ENCODE results near the gene AGAP9.
A peak's percentile ranks its signal among the peaks of the same experiment; 100 is the strongest.
"Not testable (repeated sequence)": the region's sequence is repeated elsewhere in the genome, so short reads cannot be mapped to it uniquely, and the experiment has no call there.

The AGAP9 gene

DNA sequence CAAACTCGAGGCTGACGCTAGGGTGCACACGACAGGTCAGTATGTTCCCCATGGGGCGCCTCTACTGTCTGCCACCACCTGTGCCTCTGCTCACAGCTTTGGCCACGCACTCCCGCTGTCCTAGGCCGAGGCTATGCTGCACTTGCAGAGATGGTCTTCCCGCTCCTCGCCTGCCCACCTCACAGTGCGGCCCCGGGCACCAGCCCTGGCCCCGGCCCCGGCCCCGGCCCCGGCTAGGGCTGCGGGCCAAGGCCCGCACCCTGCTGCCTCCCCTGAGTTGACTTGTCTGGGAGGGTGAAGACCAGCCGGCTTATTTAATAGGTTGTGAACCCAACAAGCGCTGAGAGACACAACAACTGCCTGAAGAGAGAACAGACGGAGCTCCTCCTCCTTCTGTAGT, at the start of gene AGAP9:
Gene AGAP9 (minus strand): TSS at position 164 of the 400 bp plus-strand sequence. CDS start 112 bp downstream, at position 52.
- DNase-seq (ENCODE audit: low read depth in 1 of 2, low spot score in 1 of 2); in situ Hi-C loops (cut with HindIII; ENCODE audit: low pct_unique_long_range_greater_than_20kb, low sequenced_read_pairs): not testable (repeated sequence)

DNA sequence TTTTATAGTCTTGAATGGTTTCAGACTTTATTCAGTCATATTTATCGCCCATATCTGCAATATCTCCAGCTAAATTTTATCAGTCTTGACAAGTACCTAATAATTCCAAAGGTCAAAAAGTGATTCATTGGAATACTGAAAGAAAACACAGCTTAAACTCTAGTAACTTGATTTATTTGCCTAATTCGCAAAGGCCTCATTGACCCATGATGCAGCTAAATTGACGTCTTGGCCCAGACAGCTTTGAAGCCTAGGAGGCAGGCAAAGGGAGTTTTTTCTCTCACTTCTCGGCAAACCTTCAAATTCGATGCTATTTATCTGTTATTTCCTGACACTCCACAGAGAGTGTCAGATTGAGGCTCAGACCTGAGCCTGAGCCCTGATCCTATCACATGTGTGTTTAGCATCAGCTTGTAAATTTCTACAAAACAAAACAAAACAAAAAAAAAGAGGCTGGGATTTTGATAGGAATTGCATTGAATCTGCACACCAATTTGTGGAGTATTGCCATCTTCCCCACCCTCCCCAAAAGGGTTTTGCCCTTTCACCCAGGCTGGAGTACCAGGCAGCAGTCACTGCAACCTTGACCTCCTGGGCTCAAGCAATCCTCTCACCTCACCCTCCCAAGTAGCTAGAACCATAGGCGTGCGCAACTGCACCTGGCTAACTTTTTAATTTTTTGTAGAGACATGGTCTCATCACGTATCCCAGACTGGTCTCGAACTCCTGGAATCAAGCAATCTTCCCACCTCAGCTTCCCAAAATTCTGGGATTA, 47.9 kb upstream of the AGAP9 start:
- in situ Hi-C loops (cut with HindIII; ENCODE audit: low pct_unique_long_range_greater_than_20kb, low sequenced_read_pairs); DNase-seq (ENCODE audit: low read depth in 1 of 2, low spot score in 1 of 2): not testable (repeated sequence)

DNA sequence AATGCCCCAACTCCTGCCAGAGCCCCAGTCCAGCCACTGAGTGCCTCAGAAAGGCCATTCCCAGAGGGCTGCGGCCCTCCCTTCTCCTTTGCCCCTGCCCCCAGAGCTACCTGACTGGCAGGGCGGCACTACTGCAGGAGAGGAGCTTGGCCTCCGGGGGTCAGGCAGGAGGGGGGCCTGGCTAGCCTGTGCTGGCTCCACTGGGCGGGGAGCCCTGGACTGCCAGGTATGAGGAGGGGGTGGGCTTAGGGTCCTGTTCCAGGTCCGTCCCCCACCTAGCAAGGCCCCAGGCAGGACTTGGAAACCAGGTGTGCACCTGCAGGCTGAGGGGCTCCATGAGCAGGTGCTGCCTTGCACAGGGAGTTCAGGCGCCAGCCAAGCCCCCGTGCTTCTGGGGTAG, 43.3 kb upstream of the AGAP9 start:
- in situ Hi-C loops (cut with HindIII; ENCODE audit: low pct_unique_long_range_greater_than_20kb, low sequenced_read_pairs); DNase-seq (ENCODE audit: low read depth in 1 of 2, low spot score in 1 of 2): not testable (repeated sequence)

DNA sequence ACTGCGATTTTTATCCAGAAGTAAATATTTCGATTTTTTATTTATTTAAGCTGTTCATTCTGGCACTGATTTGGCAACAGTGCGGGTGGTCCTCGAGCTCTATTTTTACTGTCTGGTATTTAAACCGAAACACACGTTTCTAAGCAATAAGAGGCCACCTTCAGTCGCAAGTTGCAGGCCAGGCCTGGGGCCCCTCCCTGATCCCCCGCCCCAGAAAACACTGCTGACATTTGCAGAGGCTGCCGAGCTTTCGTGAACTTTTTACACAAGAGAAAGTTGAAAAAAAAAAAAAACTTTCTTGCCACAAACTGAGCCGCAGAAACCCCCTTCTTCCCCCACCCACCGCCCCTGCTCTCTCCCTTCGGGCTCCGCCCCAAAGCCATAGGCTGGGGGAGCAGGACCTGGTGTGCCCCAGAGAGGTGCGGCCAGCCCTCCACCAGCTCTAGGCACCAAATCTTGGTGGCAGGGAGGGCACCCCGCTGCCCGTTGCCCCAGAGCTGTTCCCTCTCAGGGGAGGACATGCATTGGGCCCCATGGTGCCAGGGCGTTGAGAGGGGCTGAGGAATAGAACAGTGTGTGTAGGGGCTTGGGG, 42.8 kb upstream of the AGAP9 start:
- DNase-seq (ENCODE audit: low read depth in 1 of 2, low spot score in 1 of 2); in situ Hi-C loops (cut with HindIII; ENCODE audit: low pct_unique_long_range_greater_than_20kb, low sequenced_read_pairs): not testable (repeated sequence)

DNA sequence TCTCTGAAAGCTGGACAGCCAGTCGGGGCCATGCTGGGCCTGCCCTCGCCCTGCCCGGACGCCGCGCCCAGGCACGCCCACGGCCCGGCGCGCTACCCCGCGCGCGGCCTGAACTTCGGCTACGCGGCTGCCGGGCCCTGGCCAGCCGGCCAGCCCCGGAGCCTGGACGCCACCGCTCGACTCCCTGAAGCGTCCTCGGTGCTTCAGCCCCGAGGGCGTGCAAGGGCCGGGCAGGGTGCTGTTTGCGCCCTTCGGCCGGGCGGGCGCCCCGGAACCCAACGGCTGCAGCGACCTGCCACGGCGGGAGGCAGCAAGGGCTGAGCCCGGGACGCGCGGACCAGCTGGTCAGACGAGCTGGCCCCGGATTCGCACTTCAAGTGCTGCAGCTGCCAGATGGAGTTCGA, 42.1 kb upstream of the AGAP9 start:
- DNase-seq (ENCODE audit: low read depth in 1 of 2, low spot score in 1 of 2); in situ Hi-C loops (cut with HindIII; ENCODE audit: low pct_unique_long_range_greater_than_20kb, low sequenced_read_pairs): not testable (repeated sequence)

DNA sequence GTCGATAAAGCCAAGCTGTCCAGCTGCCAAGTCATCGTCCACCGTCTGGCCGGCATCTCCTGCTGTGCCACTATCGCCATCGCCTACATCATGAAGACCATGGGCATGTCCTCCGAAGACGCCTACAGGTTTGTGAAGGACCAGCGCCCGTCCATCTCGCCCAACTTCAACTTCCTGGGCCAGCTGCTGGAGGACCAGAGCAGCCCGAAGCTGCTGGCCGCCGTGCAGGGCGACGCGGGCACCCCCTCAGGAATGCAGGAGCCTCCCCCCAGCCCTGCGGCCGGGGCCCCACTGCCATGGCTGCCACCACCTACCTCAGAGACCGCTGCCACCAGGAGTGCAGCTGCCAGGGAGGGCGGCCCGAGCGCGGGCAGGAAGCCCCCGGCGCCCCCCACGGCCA, 41.5 kb upstream of the AGAP9 start:
- DNase-seq (ENCODE audit: low read depth in 1 of 2, low spot score in 1 of 2); in situ Hi-C loops (cut with HindIII; ENCODE audit: low pct_unique_long_range_greater_than_20kb, low sequenced_read_pairs): not testable (repeated sequence)

DNA sequence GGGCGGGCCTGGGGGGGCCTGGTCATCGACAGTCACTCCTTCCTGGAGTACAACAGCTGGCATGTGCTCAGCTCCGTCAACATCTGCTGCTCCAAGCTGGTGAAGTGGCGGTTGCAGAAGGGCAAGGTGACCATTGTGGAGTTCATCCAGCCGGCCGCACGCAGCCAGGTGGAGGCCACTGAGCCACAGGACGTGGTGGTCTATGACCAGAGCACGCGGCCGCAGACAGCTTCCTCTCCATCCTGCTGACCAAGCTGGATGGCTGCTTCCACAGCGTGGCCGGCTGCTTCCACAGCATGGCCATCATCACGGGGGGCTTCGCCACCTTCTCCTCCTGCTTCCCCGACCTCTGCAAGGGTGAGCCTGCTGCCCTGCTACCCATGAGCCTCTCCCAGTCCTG, 40.9 kb upstream of the AGAP9 start:
- in situ Hi-C loops (cut with HindIII; ENCODE audit: low pct_unique_long_range_greater_than_20kb, low sequenced_read_pairs): not testable (repeated sequence)

DNA sequence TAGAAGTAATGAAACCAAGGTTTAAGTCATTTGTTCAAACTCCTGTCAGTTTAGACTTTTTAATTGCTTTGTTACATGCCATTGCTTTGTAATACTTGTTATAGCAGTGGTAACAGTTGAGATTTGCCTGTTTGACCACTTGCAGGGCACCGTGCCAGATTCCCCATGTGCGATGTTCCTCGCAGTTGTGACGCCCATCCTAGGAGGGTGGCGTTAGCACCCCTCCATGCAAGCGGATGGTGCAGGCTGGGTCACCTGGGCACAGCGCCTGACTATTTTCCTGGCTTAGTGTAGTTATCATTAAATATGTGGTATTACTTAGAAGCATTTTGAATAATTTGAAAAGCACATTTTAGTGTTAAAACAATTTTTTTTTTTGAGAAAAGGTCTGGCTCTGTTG, 37.0 kb upstream of the AGAP9 start:
- in situ Hi-C loops (cut with HindIII; ENCODE audit: low pct_unique_long_range_greater_than_20kb, low sequenced_read_pairs): not testable (repeated sequence)

More for the DNA sequence above, 40.9 kb upstream of the AGAP9 start:
- not testable (repeated sequence) for DNase-seq (ENCODE audit: low read depth in 1 of 2, low spot score in 1 of 2)

DNA sequence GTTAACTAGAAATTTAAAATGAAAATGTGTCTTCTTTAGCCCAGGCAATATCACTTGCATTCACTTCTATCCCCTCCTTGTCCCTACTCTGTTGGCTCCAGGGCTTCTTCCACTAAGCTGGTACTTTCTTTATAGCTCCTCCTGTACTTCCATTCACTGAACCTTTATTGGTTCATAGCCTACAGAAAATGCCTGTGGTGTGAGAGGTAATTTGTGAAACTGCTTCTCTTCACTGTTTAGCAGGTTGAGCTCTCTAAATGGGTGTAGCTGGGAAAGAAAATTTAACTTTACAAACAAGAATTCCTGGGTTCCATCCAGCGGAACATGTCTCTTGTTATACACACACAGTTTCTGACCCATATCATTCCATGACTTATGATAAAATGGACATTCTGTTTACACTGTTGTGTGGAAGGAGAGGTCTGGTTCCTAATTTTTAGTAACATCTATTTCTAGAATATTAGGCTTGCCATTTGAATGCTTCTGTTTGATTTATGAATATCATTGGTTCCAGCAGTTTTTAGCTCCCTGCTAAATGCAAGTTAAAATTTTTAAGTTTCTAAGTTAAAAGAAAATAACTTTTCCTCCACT, 36.4 kb upstream of the AGAP9 start:
- DNase-seq (ENCODE audit: low read depth in 1 of 2, low spot score in 1 of 2); in situ Hi-C loops (cut with HindIII; ENCODE audit: low pct_unique_long_range_greater_than_20kb, low sequenced_read_pairs): not testable (repeated sequence)

More for the DNA sequence above, 37.0 kb upstream of the AGAP9 start:
- DNase-seq (ENCODE audit: low read depth in 1 of 2, low spot score in 1 of 2): not testable (repeated sequence)

DNA sequence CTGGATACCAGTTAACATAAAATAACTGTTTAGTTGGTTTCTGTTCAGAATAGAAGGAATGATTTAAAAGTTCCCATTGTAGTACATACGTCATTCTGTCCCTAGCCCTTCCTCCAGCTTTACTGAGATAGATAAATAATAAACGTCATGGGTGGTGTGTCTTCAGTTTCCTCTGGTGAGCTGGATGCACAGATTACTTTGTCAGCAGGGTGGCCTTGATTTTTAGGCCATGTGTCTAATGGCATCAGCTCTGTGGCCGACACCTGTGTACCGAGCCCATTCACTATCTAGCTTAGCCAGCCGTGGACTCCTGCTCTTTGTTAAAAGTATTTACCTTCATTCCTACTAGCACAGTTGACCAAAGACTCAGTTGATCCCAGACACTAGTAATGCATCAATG, 34.7 kb upstream of the AGAP9 start:
- DNase-seq (ENCODE audit: low read depth in 1 of 2, low spot score in 1 of 2); in situ Hi-C loops (cut with HindIII; ENCODE audit: low pct_unique_long_range_greater_than_20kb, low sequenced_read_pairs): not testable (repeated sequence)

DNA sequence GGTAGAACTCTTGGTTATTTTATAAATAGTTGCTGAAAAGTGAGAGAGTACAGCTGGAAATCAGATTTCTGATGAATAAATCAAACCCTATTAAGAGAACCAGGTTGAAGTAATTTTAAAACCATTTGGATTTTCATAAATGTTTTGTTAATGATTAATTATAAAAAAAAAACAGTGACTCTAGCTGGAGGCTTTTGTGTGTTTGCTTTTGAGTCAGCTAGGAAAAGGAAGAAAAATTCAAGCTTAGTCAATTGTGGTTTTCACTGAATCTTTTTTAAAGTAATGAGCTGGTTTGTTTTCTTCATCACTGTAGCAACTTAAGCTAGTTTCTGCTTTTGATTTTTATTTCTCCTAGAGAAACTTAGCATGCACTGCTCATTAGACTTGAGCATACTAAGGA, 34.2 kb upstream of the AGAP9 start:
- DNase-seq (ENCODE audit: low read depth in 1 of 2, low spot score in 1 of 2); in situ Hi-C loops (cut with HindIII; ENCODE audit: low pct_unique_long_range_greater_than_20kb, low sequenced_read_pairs): not testable (repeated sequence)

DNA sequence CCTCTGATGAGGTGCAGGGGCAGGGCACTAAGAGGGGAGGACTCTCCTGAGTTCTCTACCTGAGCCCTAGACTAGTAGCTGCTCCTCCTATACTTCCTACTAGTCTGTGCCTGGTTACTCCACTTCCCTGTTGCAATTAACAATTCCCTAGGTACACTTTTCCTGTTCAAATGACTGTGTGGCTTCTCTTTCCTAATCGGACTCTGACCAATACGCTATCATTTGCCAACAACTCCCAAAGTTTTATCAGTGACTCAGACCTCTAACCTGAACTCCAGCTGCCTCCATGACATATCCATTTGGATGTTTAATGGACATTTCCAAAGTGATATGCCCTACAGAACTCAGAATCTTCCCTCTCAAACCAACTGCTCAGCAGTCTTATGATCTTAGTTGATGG, 31.9 kb upstream of the AGAP9 start:
- in situ Hi-C loops (cut with HindIII; ENCODE audit: low pct_unique_long_range_greater_than_20kb, low sequenced_read_pairs); DNase-seq (ENCODE audit: low read depth in 1 of 2, low spot score in 1 of 2): not testable (repeated sequence)

DNA sequence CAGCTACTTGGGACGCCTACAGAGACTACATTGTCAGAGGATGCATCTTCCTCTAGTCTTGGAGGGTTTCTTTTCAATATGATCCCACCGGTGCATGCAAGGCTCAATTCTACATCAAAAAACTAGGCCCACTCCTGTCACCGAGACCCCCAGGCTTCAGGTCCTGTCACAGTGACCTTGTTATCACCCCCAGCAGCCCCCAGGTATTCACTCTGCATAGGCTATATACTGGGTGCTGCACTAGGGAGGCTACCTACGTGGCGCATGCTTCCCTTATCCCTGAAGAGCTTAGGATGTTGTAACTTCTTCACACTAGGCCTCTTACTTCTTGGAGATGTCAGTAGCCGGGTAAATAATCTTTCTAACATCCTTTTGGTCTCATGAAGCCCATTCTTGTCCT, 31.1 kb upstream of the AGAP9 start:
- in situ Hi-C loops (cut with HindIII; ENCODE audit: low pct_unique_long_range_greater_than_20kb, low sequenced_read_pairs); DNase-seq (ENCODE audit: low read depth in 1 of 2, low spot score in 1 of 2): not testable (repeated sequence)

DNA sequence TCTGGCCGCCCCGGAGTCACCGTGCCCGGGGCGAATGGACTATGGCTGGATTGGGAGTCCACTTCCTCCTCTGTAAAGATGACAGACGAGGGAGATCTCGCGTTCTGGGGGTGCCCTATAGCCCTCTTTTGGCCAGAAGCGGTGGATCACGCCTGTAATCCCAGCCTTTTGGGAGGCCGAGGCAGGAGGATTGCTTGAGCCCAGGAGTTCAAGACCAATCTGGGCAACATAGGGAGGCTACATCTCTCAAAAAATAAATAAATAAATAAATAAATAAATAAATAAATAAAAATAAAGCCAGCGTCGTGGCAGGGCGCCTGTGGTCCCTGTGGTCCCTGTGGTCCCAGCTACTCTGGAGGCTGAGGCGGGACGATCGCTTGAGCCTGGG, 30.4 kb upstream of the AGAP9 start:
- in situ Hi-C loops (cut with HindIII; ENCODE audit: low pct_unique_long_range_greater_than_20kb, low sequenced_read_pairs): not testable (repeated sequence)
- DNase-seq (ENCODE audit: low read depth in 1 of 2, low spot score in 1 of 2): peak in 1 of 2 experiments; percentile 28

DNA sequence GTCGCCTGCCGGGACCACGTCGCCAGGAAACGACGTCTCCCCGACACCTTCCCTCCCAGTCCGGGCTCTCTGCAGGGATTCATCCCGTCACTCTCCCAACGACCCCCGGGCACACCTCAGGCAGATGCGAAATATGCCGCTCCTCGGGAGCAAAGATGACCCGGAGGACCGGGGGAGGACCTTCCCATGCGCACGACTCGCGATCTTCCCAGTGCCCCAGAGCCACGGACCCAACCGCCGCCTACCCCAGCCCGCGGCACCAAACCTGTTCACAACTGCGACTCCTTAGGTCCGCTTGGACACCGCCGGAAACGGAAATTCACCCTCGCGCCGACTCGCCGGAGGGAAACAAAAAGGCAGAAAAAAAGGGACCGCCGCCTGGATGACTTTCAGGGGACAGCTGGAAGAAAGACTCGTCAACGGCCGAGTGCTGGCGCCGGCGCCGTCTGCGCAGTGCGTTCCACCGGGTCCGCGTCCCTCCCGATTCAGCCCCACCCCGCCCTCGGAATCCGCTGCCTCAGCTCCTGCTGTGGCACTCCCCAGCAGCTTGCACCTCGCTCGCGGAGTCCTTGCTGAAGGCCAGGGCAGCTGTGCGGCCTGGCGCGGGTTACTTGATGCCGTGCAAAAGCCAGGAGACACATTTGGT, 29.9 kb upstream of the AGAP9 start:
- in situ Hi-C loops (cut with HindIII; ENCODE audit: low pct_unique_long_range_greater_than_20kb, low sequenced_read_pairs): not testable (repeated sequence)
- DNase-seq (ENCODE audit: low read depth in 1 of 2, low spot score in 1 of 2): peak; percentile 34 to 97

DNA sequence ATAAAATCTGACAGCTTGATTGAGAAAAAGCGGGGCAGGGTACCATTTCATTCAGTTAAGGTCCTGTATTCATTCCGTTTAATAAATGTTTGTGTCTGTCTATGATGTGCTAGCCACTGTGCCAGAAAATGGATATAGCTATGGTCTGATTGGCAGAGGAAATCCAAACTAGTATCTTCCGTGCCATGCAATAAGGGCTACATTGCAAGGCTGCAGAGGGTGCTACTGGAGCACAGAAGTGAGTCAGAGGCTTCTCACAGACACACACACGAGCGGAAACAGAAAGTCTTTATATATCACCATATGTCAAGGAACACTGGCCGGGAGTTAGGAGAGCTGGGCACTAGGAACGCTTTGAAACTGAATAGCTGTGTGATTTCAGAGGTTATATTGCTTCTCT, 29.3 kb upstream of the AGAP9 start:
- in situ Hi-C loops (cut with HindIII; ENCODE audit: low pct_unique_long_range_greater_than_20kb, low sequenced_read_pairs): not testable (repeated sequence)

DNA sequence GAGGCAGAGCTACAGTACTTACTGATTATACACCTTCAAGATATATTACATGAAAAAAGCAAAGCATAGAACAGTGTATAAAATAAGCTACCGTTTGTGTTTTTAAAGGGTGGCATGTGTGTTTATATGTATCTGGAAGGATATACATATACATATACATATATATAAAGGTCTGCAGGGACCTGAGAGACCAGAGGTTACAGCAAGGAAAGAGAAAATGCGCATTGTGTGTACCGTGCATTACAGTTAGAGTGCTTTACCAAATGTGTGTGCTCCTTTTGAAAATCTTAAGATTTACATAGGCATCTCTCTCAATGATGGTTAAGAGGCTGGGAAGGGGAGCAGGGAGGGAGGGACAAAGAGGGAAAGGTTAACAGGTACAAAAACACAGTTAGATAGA, 23.8 kb upstream of the AGAP9 start:
- DNase-seq (ENCODE audit: low read depth in 1 of 2, low spot score in 1 of 2); in situ Hi-C loops (cut with HindIII; ENCODE audit: low pct_unique_long_range_greater_than_20kb, low sequenced_read_pairs): not testable (repeated sequence)

More for the DNA sequence above, 29.3 kb upstream of the AGAP9 start:
- peak in 1 of 2 experiments; percentile 82 for DNase-seq (ENCODE audit: low read depth in 1 of 2, low spot score in 1 of 2)

DNA sequence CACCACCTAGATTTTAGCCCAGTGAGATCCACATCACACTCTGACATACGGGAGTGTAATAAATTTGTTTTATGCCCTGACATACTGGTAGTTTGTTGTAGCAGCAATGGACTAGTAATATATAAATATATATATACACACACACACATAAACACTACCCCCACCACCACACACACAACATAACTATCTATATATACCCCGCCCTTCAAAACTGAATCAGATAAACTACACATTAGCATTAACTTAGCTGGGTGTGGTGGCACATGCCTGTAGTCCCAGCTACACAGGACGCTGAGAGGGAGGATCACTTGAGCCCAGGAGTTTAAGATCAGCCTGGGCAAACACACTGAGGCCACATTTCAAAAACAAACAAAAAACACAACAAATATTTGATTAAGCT, 13.0 kb upstream of the AGAP9 start:
- in situ Hi-C loops (cut with HindIII; ENCODE audit: low pct_unique_long_range_greater_than_20kb, low sequenced_read_pairs); DNase-seq (ENCODE audit: low read depth in 1 of 2, low spot score in 1 of 2): not testable (repeated sequence)

Measured in T47D (cell line).